Activated CD4-positive, alpha-beta T cell treated with anti-CD3 and anti-CD28 coated beads, Interleukin-2, amount 50 U/mL, for 16 hours (primary cell): Measurements from ENCODE around the gene FUT8.
"Not testable (repeated sequence)": the region's sequence is repeated elsewhere in the genome, so short reads cannot be mapped to it uniquely, and the experiment has no call there.

Experiments
- DNase-seq: peaks from one replicate; pipeline ENCODE4 v3.0.0-alpha.2; 2020

The FUT8 gene

GRCh38 chr14:65627315-65627714, 214.8 kb downstream of the FUT8 start:
- DNase-seq = no peak

GRCh38 chr14:65628664-65629063, 216.1 kb downstream of the FUT8 start:
- DNase-seq = no peak

DNA sequence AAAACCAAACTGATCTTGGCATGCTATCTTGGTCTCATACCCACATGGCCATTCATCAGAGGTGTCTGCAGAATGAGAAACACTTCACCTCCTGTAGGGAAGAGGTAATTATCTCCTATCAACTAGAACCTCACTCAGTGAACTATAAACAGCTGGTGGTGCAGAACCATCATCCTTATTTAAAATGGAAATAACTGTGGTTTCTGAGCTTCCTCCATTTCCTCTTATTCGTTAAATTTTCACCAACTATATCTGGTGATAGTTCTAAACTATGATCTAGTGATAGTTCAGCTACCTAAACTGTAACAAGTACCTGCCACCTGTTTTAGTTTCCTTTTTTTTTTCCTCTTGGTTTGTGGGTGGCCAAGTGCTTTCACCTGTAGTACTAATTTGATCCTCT, 218.5 kb downstream of the FUT8 start:
- DNase-seq = no peak

GRCh38 chr14:65632487-65632886, 220.0 kb downstream of the FUT8 start:
- no peak for DNase-seq

DNA sequence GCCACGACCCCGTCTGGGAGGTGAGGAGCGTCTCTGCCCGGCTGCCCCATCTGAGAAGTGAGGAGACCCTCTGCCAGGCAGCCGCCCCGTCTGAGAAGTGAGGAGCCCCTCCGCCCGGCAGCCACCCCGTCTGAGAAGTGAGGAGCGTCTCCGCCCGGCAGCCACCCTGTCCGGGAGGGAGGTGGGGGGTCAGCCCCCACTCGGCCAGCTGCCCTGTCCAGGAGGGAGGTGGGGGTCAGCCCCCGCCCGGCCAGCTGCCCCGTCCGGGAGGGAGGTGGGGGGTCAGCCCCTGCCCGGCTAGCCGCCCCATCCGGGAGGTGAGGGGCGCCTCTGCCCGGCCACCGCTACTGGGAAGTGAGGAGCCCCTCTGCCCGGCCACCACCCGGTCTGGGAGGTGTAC, 221.1 kb downstream of the FUT8 start:
- DNase-seq = not testable (repeated sequence)

DNA sequence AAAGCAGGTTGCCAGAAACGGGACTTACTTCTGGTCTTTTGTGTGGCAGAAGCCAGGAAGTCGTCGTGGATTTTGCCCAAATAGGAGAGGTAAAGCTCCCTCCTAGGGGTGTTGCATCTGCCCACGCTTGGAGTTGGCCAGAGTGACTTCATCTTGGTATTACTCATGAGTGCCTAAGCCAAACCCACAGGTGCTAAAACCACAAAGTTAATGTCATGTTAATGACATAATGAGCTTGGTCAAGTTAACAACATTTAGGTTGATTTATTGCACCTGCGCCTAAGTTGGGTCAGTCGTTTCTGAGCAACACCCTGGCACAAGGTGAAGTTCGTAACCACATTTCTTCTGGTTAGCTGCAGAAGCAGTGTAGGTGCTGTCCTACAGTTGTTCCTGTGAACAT, 225.2 kb downstream of the FUT8 start:
- peak; percentile 83 for DNase-seq

DNA sequence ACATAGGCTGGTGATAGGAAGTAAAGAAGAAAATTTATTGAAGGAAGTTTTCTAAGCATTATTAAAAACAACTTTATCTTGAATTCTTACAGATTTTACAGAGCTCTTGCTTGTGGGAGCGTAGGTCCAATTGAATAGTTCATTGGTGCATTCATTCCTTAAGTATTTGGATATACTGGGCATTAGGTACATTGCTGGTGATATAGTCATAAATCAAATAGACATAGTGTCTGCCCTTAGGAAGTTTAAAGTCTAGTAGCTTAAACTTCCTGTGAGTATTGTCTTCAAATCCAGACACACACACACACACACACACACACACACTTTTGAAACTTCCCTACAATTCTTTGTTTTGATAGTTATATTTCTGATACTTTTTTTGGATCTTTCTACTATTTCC, 226.7 kb downstream of the FUT8 start:
- DNase-seq = no peak

GRCh38 chr14:65650826-65651225, 238.3 kb downstream of the FUT8 start:
- no peak for DNase-seq

- no peak for DNase-seq
Observed at GRCh38 chr14:65656554-65656953, 244.0 kb downstream of the FUT8 start.

DNA sequence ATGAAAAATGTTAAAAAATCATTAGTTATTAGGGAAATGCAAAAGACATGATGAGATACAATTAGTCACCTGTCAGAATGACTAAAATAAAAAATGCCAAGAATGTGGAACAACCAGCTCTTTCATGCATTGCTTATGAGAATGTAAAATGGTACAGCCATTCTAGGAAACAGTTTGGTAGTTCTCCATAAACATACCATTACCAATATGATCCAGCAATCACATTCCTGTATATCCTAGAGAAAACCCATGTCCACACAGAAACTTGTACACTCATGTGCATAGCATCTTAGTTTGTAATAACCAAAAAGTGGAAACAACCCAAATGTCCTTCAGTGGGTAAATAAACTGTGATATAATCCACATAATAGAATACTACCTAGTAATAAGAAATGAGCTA, 245.7 kb downstream of the FUT8 start:
- no peak for DNase-seq

GRCh38 chr14:65661865-65662264, 249.3 kb downstream of the FUT8 start:
- no peak for DNase-seq

GRCh38 chr14:65664436-65664835, 251.9 kb downstream of the FUT8 start:
- no peak for DNase-seq

- DNase-seq = no peak
Observed at GRCh38 chr14:65676361-65677014, 264.0 kb downstream of the FUT8 start.

- DNase-seq = no peak
Observed at GRCh38 chr14:65685572-65685971, 273.0 kb downstream of the FUT8 start.

- DNase-seq = no peak
Observed at GRCh38 chr14:65686761-65687160, 274.2 kb downstream of the FUT8 start.

- no peak for DNase-seq
Observed at GRCh38 chr14:65689070-65689469, 276.5 kb downstream of the FUT8 start.

DNA sequence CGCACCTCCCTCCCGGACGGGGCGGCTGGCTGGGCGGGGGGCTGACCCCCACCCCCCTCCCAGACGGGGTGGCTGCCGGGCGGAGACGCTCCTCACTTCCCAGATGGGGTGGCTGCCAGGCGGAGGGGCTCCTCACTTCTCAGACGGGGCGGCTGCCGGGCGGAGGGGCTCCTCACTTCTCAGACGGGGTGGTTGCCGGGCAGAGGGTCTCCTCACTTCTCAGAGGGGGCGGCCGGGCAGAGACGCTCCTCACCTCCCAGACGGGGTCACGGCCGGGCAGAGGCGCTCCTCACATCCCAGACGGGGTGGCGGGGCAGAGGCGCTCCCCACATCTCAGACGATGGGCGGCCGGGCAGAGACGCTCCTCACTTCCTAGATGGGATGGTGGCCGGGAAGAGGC, 280.0 kb downstream of the FUT8 start:
- not testable (repeated sequence) for DNase-seq

DNA sequence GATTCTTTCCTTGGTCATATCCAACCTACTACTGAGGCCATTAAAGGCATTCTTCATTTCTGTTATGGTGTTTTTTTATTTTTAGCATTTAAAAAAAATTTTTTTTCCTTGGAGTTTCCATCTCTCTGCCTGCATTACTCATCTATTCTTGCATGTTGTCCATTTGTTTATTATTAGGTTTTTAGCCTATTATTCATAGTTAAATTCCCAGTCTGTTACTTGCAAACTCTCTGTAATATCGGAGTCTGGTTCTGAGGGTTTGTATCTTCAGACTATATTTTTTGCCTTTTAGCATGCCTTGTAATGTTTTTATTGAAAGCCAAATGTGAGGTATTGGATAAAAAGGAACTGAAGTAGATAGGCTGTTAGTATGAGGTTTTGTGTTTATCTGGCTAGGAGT, 284.3 kb downstream of the FUT8 start:
- no peak for DNase-seq

DNA sequence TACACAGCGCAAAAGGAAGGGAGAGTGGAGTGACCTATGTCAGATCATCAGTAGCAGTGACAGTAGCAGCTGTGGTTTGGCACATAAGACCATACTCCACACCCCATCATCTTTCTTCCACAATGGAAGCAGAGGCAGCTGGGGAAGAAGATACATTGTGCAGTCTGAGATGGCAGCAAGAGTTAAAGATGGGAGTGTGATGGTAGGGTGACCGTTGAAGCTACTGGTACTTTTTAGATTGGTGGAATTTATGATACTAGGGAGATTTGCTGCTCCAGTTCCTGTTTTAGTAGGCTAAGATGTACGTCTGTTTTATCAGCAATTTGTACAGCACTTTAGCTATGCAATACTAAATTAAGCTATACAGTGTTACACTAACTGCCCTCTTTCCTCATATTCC, 291.0 kb downstream of the FUT8 start:
- no peak for DNase-seq

- DNase-seq = no peak
Observed at GRCh38 chr14:65703996-65704395, 291.5 kb downstream of the FUT8 start.

DNA sequence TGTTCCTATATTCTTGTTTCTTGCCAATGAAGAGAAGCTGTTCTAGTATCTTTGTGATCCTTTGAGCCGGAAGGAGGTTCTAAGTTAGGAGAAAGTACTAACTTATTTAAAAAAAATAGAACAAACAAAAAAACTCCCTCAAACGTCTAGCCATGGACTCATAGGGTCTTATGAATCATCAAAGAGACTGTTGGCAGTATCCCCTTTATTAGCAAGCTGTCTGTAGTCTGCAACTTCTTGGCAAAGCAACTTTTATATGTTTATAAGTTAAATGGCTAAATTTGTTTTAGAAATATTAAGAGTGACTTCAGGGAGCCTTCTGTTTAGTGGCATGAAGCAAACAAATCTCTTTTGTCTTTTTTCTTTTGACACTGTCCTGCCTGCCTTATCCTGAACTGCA, 291.9 kb downstream of the FUT8 start:
- no peak for DNase-seq

GRCh38 chr14:65704850-65705249, 292.3 kb downstream of the FUT8 start:
- DNase-seq = peak; percentile 88

- no peak for DNase-seq
Observed at GRCh38 chr14:65709576-65709975, 297.0 kb downstream of the FUT8 start.

GRCh38 chr14:65716813-65717212, 304.3 kb downstream of the FUT8 start:
- DNase-seq = not testable (repeated sequence)

DNA sequence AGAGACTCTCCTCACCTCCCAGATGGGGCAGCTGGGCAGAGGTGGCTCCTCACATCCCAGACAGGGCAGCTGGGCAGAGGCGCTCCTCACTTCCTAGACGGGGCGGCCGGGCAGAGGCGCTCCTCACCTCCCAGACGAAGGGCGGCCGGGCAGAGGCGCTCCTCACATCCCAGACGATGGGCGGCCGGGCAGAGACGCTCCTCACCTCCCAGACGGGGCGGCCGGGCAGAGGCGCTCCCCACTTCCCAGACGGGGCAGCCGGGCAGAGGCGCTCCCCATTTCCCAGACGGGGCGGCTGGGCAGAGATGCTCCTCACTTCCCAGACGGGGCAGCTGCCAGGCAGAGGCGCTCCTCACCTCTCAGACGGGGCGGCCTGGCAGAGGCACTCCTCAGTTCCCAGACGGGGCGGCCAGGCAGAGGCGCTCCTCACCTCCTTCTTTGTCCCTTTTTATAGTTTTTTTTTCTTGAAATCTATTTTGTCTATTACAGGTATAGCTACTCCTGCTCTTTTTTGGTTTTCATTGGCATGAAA, 304.9 kb downstream of the FUT8 start:
- DNase-seq = not testable (repeated sequence)
